Hematopoietic multipotent progenitor cell treated with erythropoietin and hydrocortisone succinate and interleukin-3 and kit ligand, for 8 days (in vitro differentiated cells): Measurements from ENCODE around the gene CPA1.

Experiments used
- DNase-seq: peaks from one replicate; pipeline ENCODE4 v3.0.0-alpha.2; 2015

The CPA1 gene

DNA sequence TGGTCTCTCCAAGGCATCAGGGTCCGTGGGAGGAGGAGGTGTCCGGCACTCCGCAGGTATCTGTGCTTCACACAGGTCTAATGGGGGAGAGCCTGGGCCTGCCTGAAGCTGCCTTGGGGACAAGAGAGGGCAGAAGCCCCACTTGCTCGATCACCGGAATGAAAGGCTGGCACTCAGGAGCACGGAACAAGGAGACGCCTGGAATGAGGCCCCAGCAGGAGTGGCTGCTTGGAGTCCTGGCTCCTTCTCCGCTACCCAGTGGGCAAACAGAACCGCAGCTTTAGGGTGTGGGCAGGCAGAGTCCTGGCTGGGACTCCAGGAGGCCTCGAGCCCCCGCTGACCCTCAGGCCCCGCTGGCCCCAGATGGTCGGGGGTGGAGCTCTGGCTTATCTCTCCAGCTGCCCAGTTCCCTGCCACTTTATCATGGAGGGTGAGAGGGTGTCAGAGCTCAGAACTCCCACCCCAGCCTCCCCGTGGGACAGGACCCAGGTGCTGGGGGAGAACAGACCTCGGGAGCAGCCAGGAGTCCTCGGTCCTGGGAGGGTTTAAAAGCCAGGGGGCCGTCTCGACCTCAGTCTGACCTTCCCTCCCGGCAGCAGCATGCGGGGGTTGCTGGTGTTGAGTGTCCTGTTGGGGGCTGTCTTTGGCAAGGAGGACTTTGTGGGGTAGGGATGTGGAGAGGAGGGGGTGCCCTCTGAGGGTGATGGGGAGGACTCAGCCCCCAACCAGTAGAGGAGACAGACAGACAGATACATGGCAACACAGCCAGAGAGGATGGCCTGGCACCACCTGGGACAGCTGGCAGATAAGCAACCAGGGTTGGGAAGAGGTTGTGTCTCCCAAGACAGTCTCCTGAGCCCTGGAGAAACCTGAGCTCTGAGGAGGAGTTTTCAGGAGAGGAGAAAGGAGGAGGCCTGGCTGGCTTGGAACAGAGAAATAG lies at the start of gene CPA1:
Gene CPA1 (plus strand): TSS at position 574 of the 940 bp plus-strand sequence. CDS start 27 bp downstream, at position 601.
- DNase-seq: no peak

DNA sequence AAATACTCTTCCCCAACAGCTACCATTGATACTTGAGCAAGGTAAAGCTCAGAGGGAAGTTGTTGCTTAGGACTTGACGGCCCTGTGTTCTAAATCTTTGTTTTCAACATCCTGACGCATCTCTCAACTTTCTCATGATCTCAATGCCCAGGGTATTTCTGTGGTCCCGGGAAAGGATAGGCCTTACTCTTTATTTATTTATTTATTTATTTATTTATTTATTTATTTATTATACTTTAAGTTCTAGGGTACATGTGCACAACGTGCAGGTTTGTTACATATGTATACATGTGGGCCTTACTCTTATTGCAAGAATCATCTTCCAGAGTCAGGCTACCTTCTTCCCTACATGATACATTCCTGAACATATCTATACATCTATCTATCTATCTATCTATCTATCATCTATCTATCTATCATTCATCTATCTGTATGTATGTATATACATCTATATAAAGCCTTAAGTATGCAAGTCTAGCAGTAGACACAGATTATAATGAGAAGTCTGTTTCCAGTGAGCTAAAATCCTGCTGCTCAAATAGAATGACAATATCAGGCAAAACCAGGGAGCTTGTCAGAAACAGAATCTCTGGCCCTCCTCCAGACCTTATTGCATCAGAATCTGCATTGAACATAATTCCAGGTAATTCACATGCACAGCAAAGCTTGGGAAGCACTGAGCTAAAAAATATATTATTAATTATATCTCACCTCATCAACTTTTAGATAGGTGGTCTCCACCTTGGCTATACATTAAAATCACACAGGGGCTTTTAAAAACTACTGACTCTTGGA lies 47.8 kb upstream of the CPA1 start:
- no peak for DNase-seq

- no peak for DNase-seq
Observed at GRCh38 chr7:130333832-130334231, 46.5 kb upstream of the CPA1 start.

- DNase-seq: no peak
Observed at GRCh38 chr7:130334274-130334673, 46.0 kb upstream of the CPA1 start.

DNA sequence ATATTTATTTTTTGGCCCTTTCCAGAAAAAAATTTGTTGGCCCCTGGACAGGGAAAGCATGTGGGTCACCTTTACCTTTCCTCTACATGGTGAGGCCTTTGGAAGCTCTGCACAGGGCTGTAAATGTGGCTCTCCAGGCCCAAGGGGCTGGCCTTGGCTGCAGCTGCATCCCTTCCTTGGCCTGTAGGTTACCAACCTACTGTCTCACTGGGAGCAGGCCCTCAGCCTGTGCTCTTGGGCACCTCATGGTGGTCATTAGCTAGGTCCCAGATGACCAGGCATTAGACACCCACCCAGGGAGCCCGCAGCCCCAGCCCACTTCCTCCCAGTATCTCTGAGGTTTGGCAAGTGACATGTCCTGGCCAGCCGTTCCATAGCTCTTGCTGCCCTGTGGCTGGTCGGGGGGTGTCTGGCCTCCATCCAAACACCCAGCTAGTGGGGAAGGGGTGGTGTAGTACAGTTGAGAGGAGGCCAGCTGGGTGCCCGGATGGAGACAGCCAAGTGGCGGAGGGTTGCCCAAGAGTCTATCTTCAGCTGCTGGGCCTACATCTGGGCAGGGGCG lies 42.8 kb upstream of the CPA1 start:
- DNase-seq: no peak

- DNase-seq: no peak
Observed at GRCh38 chr7:130338233-130338632, 42.1 kb upstream of the CPA1 start.

DNA sequence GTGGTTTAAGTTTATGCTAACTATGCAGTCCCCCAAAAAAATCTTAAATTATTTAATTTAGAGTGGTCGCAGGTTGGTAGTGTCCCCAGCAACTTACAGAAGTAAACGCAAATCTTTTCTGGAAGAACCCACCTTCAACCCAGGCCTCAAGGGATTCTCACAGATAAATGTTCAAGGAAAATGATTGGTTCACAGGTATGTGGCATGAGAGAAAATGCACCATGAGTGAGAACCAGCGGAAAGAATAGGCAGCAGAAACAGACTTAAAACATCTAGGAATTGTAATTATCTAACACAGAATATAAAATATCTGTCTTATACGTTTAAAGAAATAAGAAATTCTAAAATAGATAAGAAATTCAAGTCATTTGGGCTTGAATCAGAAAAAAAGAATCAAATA lies 38.4 kb upstream of the CPA1 start:
- DNase-seq: no peak

DNA sequence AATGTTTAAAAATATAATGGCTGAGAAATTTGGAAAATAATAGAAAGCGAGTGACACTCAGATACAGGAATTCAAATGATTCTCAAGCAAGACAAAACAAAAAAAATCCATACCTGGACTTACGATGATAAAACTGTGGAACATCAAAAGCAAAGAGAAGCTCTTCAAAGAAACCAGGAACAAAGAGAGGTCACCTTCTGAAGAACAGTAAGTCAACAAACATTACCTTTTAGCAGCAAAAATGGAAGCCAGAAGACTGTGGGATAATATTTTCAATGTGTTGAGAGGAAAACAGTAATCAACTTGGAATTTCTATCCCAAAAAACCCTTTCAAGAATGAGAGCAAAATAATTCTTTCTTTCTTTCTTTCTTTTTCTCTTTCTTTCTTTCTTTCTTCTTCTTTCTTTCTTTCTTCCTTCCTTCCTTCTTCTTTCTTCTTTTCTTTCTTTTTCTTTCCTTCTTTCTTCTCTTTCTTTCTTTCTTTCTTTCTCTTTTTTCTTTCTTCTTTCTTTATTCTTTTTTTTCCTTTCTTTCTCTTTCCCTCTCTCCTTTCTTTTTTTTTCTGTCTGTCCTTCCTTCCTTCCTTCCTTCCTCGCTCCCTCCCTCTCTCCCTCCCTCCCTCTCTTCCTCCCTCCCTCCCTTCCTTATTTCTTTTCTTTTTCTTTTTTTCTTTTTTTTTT lies 37.5 kb upstream of the CPA1 start:
- no peak for DNase-seq

DNA sequence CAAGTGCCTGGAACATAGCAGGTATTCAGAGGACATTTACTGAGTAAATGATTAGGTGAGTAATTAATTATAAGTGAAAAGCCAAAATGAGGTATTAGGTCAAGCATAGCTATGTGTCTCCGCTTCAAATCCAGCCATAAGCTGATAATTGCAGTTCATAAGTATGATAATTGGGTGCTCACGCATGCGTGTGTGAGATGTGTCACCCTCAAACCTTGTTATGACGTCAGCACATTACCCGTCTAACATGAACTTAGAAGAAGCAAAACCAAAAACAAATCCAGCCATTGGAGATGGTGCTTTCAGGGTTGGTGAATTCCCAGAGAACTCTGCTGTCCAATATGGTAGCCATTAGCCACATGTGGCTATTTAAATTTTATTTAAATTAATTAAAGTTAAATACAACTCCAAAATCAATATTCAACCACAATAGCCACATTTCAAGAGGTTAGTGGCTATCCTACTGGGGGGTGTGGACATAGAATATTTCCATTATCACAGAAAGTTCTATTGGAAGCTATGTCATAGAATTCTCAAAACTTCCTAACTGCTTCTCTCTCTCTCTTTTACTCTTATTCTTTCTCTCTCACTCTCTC lies 35.9 kb upstream of the CPA1 start, which contains the start of gene CPA5:
Gene CPA5 (plus strand): TSS at position 546 of the 596 bp plus-strand sequence. CDS start 1,670 bp downstream, outside the sequence.
- no peak for DNase-seq

- no peak for DNase-seq
Observed at GRCh38 chr7:130345136-130345535, 35.2 kb upstream of the CPA1 start.

DNA sequence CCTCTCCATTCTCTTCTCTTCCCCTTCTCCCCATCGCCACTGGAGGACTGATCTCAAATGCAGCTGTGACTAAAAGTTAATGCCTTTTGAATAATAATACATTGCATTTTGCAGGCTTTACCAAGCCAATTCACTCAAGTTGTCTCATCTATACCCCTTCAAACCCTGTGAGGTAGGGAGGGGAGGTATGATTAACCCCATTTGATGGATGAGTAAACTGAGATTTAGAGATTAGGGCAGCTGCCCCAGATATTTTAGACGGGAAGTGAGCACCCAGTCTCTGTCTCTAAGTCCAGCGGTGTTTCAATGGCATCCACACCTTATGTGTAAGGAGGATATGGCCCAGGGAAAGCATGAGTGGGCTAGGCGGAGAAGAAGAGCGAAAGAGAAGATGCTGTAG lies 34.6 kb upstream of the CPA1 start:
- no peak for DNase-seq

- no peak for DNase-seq
Observed at GRCh38 chr7:130346177-130346905, 34.0 kb upstream of the CPA1 start.

DNA sequence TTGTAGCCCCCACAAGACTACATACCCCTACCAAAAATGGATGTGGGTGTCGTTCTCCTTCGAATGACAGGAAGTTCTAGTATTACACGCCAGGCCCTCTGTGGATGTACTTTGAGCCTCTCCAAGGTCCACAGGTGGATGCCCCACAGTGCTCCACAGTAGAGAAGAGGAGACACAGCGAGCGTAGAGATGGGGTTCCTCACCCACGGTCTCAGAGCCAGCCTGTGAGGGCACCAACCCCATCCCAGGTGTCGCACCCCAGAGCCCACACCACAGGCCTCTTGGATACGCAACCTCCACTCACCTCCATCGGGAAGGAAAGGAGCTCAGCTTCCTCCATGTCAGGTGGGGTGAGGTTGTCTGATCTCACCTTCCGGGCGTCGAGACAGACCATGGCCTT lies 33.4 kb upstream of the CPA1 start:
- no peak for DNase-seq

- no peak for DNase-seq
Observed at GRCh38 chr7:130349911-130350782, 30.1 kb upstream of the CPA1 start.

- no peak for DNase-seq
Observed at GRCh38 chr7:130350945-130351790, 29.1 kb upstream of the CPA1 start.

GRCh38 chr7:130351791-130352090 lies 28.6 kb upstream of the CPA1 start:
- no peak for DNase-seq

GRCh38 chr7:130352194-130353074 lies 27.9 kb upstream of the CPA1 start:
- no peak for DNase-seq

DNA sequence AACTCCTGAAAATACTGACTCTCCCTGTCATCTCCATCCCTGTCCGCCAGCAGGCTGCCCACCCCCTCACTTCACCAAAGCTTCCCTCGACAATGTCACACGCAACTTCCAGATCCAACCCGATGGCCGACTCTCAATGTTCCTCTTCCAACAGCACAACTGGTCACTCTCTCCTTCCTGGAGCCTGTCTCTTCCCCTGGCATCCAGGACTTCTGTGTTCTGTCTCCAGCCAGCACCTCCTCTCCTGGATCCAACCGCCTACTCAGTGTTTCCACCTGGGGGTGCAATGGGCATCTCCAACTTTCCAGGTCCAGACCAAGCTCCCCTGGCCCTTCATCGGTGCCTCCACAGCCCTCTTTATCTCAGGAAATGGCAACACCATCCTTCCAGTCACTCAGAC lies 27.1 kb upstream of the CPA1 start:
- no peak for DNase-seq
